HEK293 (cell line): Measurements from ENCODE around the gene AP1G2.
A peak's percentile ranks its signal among the peaks of the same experiment; 100 is the strongest.

ENCODE experiments used
- CTCF ChIA-PET: fragments of 350-600 bp; formaldehyde crosslinking; extraction: SDS; loops from one replicate; lab custom pipeline; 2021; ENCODE audit warnings: antibody characterized with exemption; lab: Yijun Ruan, JAX
- POLR2A ChIA-PET: fragments of 300-600 bp; formaldehyde crosslinking; extraction: SDS; loops from one replicate; lab custom pipeline; 2020; ENCODE audit warnings: antibody characterized with exemption, inconsistent platforms; lab: Yijun Ruan, JAX
- H3K27ac ChIP-seq: fragments of 200-500 bp; sonication (Bioruptor generic); 2 replicates; pipeline ENCODE4 v1.5.1; 2014; ENCODE audit warnings: low read depth, low read length, control low read depth, inconsistent platforms; ENCODE audit errors: extremely low read depth
- H3K36me3 ChIP-seq, 2 experiments: fragments of 200-500 bp in 1 of 2; sonication (Bioruptor generic) in 1 of 2; 1 replicate in 1 of 2; 2 replicates in 1 of 2; pipeline ENCODE4 v1.5.1; 2014 to 2017; ENCODE audit warnings: inconsistent platforms in 2 of 2, low read length in 2 of 2; ENCODE audit not compliant: control insufficient read depth in 2 of 2, insufficient read depth in 1 of 2
- H3K4me1 ChIP-seq: fragments of 200-500 bp; sonication (Bioruptor generic); 2 replicates; pipeline ENCODE4 v1.5.1; 2014; ENCODE audit warnings: mild to moderate bottlenecking, low read length, inconsistent platforms; ENCODE audit not compliant: control insufficient read depth, insufficient read depth
- H3K4me3 ChIP-seq: 2 replicates; pipeline ENCODE4 v1.5.1; 2011; ENCODE audit warnings: low read depth, mild to moderate bottlenecking, control low read depth, low read length, moderate library complexity
- H3K9me3 ChIP-seq: fragments of 200-500 bp; sonication (Bioruptor generic); 2 replicates; pipeline ENCODE4 v1.5.1; 2014; ENCODE audit warnings: low read depth, low read length, inconsistent platforms; ENCODE audit not compliant: control insufficient read depth, insufficient read depth
- BCL11B ChIP-seq: fragments of 450-650 bp; formaldehyde crosslinking; IDR thresholded peaks from 2 replicates; pipeline ENCODE4 v1.5.1; 2016; ENCODE audit warnings: low read depth, missing biosample characterization, missing genetic modification characterization
- EGR2 ChIP-seq: fragments of 450-650 bp; formaldehyde crosslinking; IDR thresholded peaks from 2 replicates; pipeline ENCODE4 v1.5.1; 2016; ENCODE audit warnings: low read depth, missing biosample characterization, missing genetic modification characterization
- FEZF1 ChIP-seq: fragments of 450-650 bp; formaldehyde crosslinking; IDR thresholded peaks from 2 replicates; pipeline ENCODE4 v1.5.1; 2016; ENCODE audit warnings: missing biosample characterization, missing genetic modification characterization
- KLF9 ChIP-seq: fragments of 450-650 bp; formaldehyde crosslinking; IDR thresholded peaks from 2 replicates; pipeline ENCODE4 v1.5.1; 2016; ENCODE audit warnings: missing biosample characterization, missing genetic modification characterization, low read depth
- SALL2 ChIP-seq: fragments of 450-650 bp; formaldehyde crosslinking; IDR thresholded peaks from 2 replicates; pipeline ENCODE4 v1.5.0; 2017; ENCODE audit warnings: missing biosample characterization, mild to moderate bottlenecking, missing genetic modification characterization, borderline replicate concordance
- SP2 ChIP-seq: fragments of 450-650 bp; formaldehyde crosslinking; IDR thresholded peaks from 2 replicates; pipeline ENCODE4 v1.5.1; 2016; ENCODE audit warnings: missing biosample characterization, missing genetic modification characterization
- YY1 ChIP-seq: fragments of 450-650 bp; formaldehyde crosslinking; IDR thresholded peaks from 2 replicates; pipeline ENCODE4 v1.5.1; 2018; ENCODE audit warnings: missing biosample characterization, missing genetic modification characterization
- ZFHX2 ChIP-seq: fragments of 450-650 bp; formaldehyde crosslinking; conservative IDR thresholded peaks from 2 replicates; pipeline ENCODE4 v1.5.1; 2016; ENCODE audit warnings: missing biosample characterization, missing genetic modification characterization
- ZFP3 ChIP-seq: fragments of 450-650 bp; formaldehyde crosslinking; IDR thresholded peaks from 2 replicates; pipeline ENCODE4 v1.5.1; 2016; ENCODE audit warnings: low read depth, missing biosample characterization, missing genetic modification characterization
- ZNF169 ChIP-seq: fragments of 450-650 bp; formaldehyde crosslinking; IDR thresholded peaks from 2 replicates; pipeline ENCODE4 v1.5.1; 2016; ENCODE audit warnings: missing biosample characterization, missing genetic modification characterization
- ZNF202 ChIP-seq: fragments of 450-650 bp; formaldehyde crosslinking; IDR thresholded peaks from 2 replicates; pipeline ENCODE4 v1.5.1; 2016; ENCODE audit warnings: missing biosample characterization, missing genetic modification characterization, borderline replicate concordance
- ZNF311 ChIP-seq: fragments of 450-650 bp; formaldehyde crosslinking; IDR thresholded peaks from 2 replicates; pipeline ENCODE4 v1.5.1; 2017; ENCODE audit warnings: missing biosample characterization, missing genetic modification characterization, borderline replicate concordance
- ZNF341 ChIP-seq: fragments of 450-650 bp; formaldehyde crosslinking; IDR thresholded peaks from 2 replicates; pipeline ENCODE4; 2016; ENCODE audit warnings: low read depth, missing biosample characterization, missing genetic modification characterization
- ZNF37A ChIP-seq: fragments of 450-650 bp; IDR thresholded peaks from 2 replicates; pipeline ENCODE4 v1.5.1; 2018; ENCODE audit warnings: missing biosample characterization, missing genetic modification characterization
- ZNF391 ChIP-seq: fragments of 450-650 bp; formaldehyde crosslinking; IDR thresholded peaks from 2 replicates; pipeline ENCODE4 v1.5.1; 2016; ENCODE audit warnings: low read depth, missing biosample characterization, missing genetic modification characterization, borderline replicate concordance
- ZNF529 ChIP-seq: fragments of 450-650 bp; formaldehyde crosslinking; IDR thresholded peaks from 2 replicates; pipeline ENCODE4 v1.5.1; 2017; ENCODE audit warnings: missing genetic modification characterization, missing biosample characterization; ENCODE audit not compliant: insufficient replicate concordance
- ZNF830 ChIP-seq: fragments of 450-650 bp; IDR thresholded peaks from 2 replicates; pipeline ENCODE4 v1.5.0; 2018; ENCODE audit warnings: missing biosample characterization, missing genetic modification characterization, low read depth, mild to moderate bottlenecking, moderate library complexity
- TF ChIP-seq, protein P1 (sequence below): fragments of 450-650 bp; formaldehyde crosslinking; IDR thresholded peaks from 2 replicates; pipeline ENCODE4 v1.5.1; 2016; ENCODE audit warnings: missing biosample characterization, missing genetic modification characterization
- TF ChIP-seq, protein P2 (sequence below): fragments of 450-650 bp; formaldehyde crosslinking; IDR thresholded peaks from 2 replicates; pipeline ENCODE4 v1.5.1; 2016; ENCODE audit warnings: missing biosample characterization, missing genetic modification characterization

The AP1G2 gene

GRCh38 chr14:23568600-23569331 lies 1.2 kb upstream of the AP1G2 start (continued):
- no peak for TF ChIP-seq ZNF529 (tag by site-specific recombination)

- peaks cover 13% of the 10 kb centered on the region for H3K4me1 ChIP-seq
- TF ChIP-seq ZFHX2 (tag by site-specific recombination) (peak; percentile 75), EGR2 (tag by site-specific recombination) (peak; percentile 45; the same call in 1 of the 2 replicates), ZNF830 (tag by site-specific recombination) (no peak)
- H3K27ac ChIP-seq = peak overlapping the region; percentile 70
- H3K36me3 ChIP-seq = peaks cover 7 to 32% of the 10 kb centered on the region in 2 experiments; a peak in 2 of 3 replicates
- POLR2A ChIA-PET = interaction anchor here (0.6 to 2.2 kb wide), 4 partner anchors 11 to 760 kb away, joined by 3 to 7 read pairs (median 4); partner anchors contain the start of gene JPH4
- no peaks in the 10 kb centered on the region for H3K9me3 ChIP-seq
- CTCF ChIA-PET = interaction anchor here (0.6 to 1.8 kb wide), 12 partner anchors 8 to 387 kb away, joined by 3 to 9 read pairs (median 4); partner anchors contain the start of gene HOMEZ
- no peak overlapping the region for H3K4me3 ChIP-seq
These were observed 519 bp upstream of the AP1G2 start for GRCh38 chr14:23568021-23568599.

GRCh38 chr14:23566778-23567185 lies 809 bp downstream of the AP1G2 start:
- Histone ChIP-seq H3K36me3 (peaks cover 7 to 44% of the 10 kb centered on the region in 2 experiments; a peak in 2 of 3 replicates), H3K9me3 (no peaks in the 10 kb centered on the region), H3K4me3 (peak overlapping the region; percentile 80), H3K4me1 (peaks cover 13% of the 10 kb centered on the region), H3K27ac (peak overlapping the region; percentile 70; the same call in 1 of the 2 replicates)
- POLR2A ChIA-PET = interaction anchor here (1.0 to 2.2 kb wide), 4 partner anchors 11 to 246 kb away, joined by 3 to 7 read pairs (median 4); partner anchors contain the start of genes JPH4 and PABPN1
- CTCF ChIA-PET = interaction anchor here (0.7 to 1.4 kb wide), 5 partner anchors 7 to 509 kb away, joined by 3 to 4 read pairs (median 3); no protein-coding TSS in a partner anchor
- TF ChIP-seq ZNF341 (tag by site-specific recombination) (no peak), ZNF391 (tag by site-specific recombination) (no peak), ZNF202 (tag by site-specific recombination) (no peak), SP2 (tag by site-specific recombination) (peak; percentile 28; the same call in 1 of the 2 replicates), ZNF169 (tag by site-specific recombination) (no peak), KLF9 (tag by site-specific recombination) (peak; percentile 34), ZNF37A (tag by site-specific recombination) (no peak), SALL2 (tag by site-specific recombination) (no peak), ZNF311 (tag by site-specific recombination) (no peak), FEZF1 (tag by site-specific recombination) (no peak), ZFP3 (no peak), YY1 (tag by site-specific recombination) (no peak), BCL11B (tag by site-specific recombination) (no peak)
- TF ChIP-seq, protein P1, sequence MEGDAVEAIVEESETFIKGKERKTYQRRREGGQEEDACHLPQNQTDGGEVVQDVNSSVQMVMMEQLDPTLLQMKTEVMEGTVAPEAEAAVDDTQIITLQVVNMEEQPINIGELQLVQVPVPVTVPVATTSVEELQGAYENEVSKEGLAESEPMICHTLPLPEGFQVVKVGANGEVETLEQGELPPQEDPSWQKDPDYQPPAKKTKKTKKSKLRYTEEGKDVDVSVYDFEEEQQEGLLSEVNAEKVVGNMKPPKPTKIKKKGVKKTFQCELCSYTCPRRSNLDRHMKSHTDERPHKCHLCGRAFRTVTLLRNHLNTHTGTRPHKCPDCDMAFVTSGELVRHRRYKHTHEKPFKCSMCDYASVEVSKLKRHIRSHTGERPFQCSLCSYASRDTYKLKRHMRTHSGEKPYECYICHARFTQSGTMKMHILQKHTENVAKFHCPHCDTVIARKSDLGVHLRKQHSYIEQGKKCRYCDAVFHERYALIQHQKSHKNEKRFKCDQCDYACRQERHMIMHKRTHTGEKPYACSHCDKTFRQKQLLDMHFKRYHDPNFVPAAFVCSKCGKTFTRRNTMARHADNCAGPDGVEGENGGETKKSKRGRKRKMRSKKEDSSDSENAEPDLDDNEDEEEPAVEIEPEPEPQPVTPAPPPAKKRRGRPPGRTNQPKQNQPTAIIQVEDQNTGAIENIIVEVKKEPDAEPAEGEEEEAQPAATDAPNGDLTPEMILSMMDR (tag by site-specific recombination) = no peak; the same call in 1 of the 2 replicates
- TF ChIP-seq, protein P2, sequence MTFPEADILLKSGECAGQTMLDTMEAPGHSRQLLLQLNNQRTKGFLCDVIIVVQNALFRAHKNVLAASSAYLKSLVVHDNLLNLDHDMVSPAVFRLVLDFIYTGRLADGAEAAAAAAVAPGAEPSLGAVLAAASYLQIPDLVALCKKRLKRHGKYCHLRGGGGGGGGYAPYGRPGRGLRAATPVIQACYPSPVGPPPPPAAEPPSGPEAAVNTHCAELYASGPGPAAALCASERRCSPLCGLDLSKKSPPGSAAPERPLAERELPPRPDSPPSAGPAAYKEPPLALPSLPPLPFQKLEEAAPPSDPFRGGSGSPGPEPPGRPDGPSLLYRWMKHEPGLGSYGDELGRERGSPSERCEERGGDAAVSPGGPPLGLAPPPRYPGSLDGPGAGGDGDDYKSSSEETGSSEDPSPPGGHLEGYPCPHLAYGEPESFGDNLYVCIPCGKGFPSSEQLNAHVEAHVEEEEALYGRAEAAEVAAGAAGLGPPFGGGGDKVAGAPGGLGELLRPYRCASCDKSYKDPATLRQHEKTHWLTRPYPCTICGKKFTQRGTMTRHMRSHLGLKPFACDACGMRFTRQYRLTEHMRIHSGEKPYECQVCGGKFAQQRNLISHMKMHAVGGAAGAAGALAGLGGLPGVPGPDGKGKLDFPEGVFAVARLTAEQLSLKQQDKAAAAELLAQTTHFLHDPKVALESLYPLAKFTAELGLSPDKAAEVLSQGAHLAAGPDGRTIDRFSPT (tag by site-specific recombination) = no peak
